Stimulated activated CD8-positive, alpha-beta memory T cell treated with anti-CD3 and anti-CD28 coated beads, Interleukin-7, amount 100 ng/mL, for 24 hours (primary cell): Measurements from ENCODE around the gene OTOR.

Experiments used
- DNase-seq: peaks from one replicate; pipeline ENCODE4 v3.0.0-alpha.2; 2020; ENCODE audit warnings: low read depth

Gene OTOR

GRCh38 chr20:16748308-16748900, at the start of gene OTOR:
Gene OTOR (plus strand): TSS chr20:16748358. CDS start chr20:16748402, 44 bp downstream.
- no peak for DNase-seq

GRCh38 chr20:16699293-16699692, 48.9 kb upstream of the OTOR start:
- DNase-seq: no peak

GRCh38 chr20:16701296-16701695, 46.9 kb upstream of the OTOR start:
- DNase-seq: no peak

- no peak for DNase-seq
Measured at GRCh38 chr20:16703570-16703969, 44.6 kb upstream of the OTOR start.

GRCh38 chr20:16707674-16708073, 40.5 kb upstream of the OTOR start:
- no peak for DNase-seq

- no peak for DNase-seq
Measured at GRCh38 chr20:16708602-16709001, 39.6 kb upstream of the OTOR start.

GRCh38 chr20:16709017-16709416, 39.1 kb upstream of the OTOR start:
- no peak for DNase-seq

GRCh38 chr20:16710781-16711180, 37.4 kb upstream of the OTOR start:
- DNase-seq: no peak

- DNase-seq: no peak
Measured at GRCh38 chr20:16711661-16712258, 36.4 kb upstream of the OTOR start.

- DNase-seq: no peak
Measured at GRCh38 chr20:16712511-16712947, 35.6 kb upstream of the OTOR start.

- DNase-seq: no peak
Measured at GRCh38 chr20:16713066-16713465, 35.1 kb upstream of the OTOR start.

- no peak for DNase-seq
Measured at GRCh38 chr20:16714242-16714641, 33.9 kb upstream of the OTOR start.

- DNase-seq: no peak
Measured at GRCh38 chr20:16714751-16715150, 33.4 kb upstream of the OTOR start.

- no peak for DNase-seq
Measured at GRCh38 chr20:16719421-16719820, 28.7 kb upstream of the OTOR start.

GRCh38 chr20:16729080-16729479, 19.1 kb upstream of the OTOR start:
- DNase-seq: no peak

- peak; percentile 77 for DNase-seq
Measured at GRCh38 chr20:16729565-16730460, 18.3 kb upstream of the OTOR start, which contains the start of gene SNRPB2. Gene SNRPB2 (plus strand): TSS chr20:16730026. CDS start chr20:16731703, 1,677 bp downstream.

GRCh38 chr20:16732506-16733152, 15.5 kb upstream of the OTOR start:
- DNase-seq: no peak

- no peak for DNase-seq
Measured at GRCh38 chr20:16740365-16741072, 7.6 kb upstream of the OTOR start.

GRCh38 chr20:16744178-16744807, 3.9 kb upstream of the OTOR start:
- DNase-seq: no peak

- DNase-seq: no peak
Measured at GRCh38 chr20:16745204-16745603, 3.0 kb upstream of the OTOR start.

GRCh38 chr20:16747291-16747811, 807 bp upstream of the OTOR start:
- no peak for DNase-seq
